NCI-H146 treated with DMSO at 0.1 percent for 48 hours (cell line): ENCODE measurements around the gene CHMP1B.

Experiments
- DNase-seq: peaks from one replicate; lab custom pipeline; 2025; ENCODE audit not compliant: unreplicated experiment; lab: John Stamatoyannopoulos, UW

Gene CHMP1B

GRCh38 chr18:11851146-11851805 is at the start of gene CHMP1B:
CHMP1B (plus strand) TSS chr18:11851413; CDS start chr18:11851512, 99 bp downstream.
- DNase-seq, result peak; percentile 97

GRCh38 chr18:11801573-11801972 is 49.6 kb upstream of the CHMP1B start:
- DNase-seq, result no peak

DNA sequence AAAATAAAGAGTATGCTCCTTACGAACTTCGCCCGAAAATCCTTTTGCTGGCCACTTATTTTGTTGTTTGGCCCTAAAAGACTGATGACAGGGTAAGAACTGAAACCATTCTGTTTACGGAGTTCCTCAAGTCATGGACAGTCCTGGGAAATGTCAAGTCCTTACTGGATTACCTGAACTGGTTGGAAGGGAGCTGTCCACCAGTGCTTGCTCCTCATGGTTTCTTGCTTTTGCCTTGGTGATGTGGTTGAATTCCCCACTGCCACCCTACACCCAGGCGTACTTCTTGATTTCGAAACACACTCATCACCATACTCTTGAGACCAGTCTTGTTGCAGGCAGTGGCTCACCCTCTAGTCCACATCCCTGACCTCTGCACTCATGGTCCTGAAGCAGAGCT is 49.1 kb upstream of the CHMP1B start:
- DNase-seq, result no peak

- no peak for DNase-seq
Measured at GRCh38 chr18:11802586-11802985, 48.6 kb upstream of the CHMP1B start.

DNA sequence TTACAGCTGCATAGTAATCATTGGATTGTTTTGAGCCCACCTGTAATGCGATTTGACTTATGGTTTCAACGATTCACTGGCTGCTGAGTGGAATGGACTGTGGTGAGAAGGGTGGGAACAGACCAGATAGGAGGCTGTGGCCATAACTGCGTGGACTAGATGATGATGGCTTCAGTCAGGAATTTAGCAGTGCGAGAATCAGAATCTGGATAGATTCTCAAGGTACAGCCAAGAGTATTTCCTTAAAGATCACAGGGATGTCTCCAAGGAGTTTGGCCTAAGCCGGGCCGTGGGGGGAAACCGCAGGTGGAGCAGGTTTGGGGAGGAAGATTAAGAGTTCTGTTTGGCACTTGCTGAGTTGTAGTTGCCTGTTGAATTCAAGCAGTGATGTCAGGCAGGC is 44.0 kb upstream of the CHMP1B start:
- DNase-seq, result no peak

DNA sequence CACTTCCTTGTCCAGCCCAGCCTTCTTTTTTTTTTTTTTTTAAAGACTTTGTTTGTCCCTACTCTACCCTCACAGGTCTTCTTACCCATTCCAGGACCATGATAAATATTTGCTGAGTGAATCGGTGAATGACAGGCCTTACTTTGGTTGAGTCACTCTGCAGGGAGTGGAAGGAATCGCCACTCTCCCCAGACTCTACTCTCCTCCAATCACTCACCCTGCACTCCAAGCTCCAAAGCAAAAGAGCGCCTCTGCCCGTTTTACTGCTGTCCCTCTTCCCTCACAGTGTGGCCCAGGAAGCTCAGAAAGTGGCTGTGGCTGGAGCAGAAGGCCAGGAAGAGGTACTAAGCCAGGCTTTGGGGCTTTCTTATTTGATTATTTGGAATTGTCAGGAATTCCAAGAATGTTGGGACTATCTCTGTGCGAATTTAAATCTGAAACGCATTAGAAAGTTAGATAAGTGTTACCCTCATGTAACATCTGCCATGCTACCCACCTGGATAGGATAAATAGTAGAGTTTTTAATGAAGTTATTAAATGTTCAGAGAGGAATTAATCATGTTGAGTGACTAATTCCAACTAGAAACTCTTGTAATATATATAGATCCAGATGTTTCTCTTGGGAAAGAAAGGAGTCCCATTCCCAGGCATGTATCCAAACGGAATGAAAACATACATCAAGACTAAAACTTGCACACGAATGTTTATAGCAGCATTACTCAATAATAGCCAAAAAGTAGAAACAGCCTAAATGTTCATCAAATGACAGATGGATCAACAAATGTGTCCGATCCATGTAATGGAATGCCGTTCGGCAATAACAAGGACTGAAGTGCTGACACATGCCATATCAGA is 43.0 kb upstream of the CHMP1B start:
- DNase-seq, result no peak

DNA sequence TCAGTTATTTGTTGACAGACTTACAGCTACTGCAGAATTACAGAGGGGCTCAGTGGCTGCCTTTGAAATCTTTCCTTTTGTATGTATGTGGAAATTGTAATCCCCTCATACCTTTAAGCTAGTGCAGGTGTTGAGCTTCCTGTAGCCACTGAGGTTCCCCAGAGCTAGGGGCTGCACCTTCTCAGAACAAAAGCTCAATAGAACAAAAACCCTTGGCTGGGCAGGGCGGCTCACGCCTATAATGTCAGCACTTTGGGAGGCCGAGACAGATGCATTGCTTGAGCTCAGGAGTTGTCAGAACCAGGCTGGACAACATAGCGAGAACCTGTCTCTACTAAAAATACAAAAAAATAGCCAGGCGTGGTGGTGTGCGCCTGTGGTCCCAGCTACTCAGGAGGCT is 41.3 kb upstream of the CHMP1B start:
- no peak for DNase-seq

- DNase-seq, result no peak
Measured at GRCh38 chr18:11810379-11810778, 40.8 kb upstream of the CHMP1B start.

GRCh38 chr18:11811009-11811408 is 40.2 kb upstream of the CHMP1B start:
- DNase-seq, result no peak

DNA sequence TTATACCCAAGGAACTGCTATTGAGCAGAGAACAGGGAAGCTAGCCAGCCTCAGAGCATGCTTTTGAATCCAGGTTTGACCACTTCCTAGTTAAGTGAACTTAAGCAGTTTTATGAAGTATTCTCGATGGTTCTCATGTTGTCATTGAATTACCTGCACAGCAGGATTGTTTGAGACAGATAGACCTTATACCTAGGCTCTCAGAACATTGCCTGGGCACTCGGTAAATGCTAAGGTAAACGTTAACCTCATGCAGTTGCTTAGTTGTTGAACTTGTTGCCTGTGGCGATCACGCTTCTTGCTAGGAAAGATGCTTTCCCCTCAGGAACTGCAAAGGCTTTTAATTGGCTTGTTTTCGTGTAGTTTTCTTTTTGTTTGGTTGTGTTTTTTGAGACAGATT is 34.0 kb upstream of the CHMP1B start:
- no peak for DNase-seq

DNA sequence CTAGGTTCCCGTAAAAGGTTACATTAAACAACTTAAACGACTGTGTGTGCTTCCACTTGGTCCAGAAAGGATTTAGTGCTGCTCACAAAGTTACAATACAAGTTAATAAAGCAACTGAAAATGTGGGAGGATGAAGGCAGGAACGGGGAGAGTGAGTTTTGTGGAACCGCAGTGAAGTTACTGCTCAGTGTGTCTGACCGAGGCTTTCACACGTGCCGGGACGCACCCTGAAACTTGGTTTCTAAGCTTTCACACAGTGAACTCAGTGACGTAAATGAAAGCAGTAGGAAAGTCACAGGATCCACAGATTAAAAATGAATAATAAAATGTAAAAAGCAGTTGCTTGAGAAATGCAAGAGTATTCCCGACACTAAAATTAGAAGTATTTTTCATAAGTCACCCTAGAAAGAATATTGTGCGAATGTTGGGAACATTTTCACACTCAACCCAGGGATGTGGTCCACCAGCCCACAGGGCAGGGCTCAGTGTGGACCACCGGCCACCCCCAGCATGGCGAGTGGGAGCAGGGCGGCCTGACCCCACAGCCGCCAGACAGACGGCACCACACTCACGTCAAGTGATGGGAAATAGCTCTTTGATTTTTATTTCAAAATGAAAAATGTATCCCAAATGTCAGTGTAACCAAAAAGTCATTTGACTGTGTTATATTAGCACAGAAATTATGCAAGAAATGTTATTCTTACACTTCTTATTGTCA is 32.6 kb upstream of the CHMP1B start:
- DNase-seq, result no peak

GRCh38 chr18:11819938-11820337 is 31.3 kb upstream of the CHMP1B start:
- DNase-seq, result no peak

DNA sequence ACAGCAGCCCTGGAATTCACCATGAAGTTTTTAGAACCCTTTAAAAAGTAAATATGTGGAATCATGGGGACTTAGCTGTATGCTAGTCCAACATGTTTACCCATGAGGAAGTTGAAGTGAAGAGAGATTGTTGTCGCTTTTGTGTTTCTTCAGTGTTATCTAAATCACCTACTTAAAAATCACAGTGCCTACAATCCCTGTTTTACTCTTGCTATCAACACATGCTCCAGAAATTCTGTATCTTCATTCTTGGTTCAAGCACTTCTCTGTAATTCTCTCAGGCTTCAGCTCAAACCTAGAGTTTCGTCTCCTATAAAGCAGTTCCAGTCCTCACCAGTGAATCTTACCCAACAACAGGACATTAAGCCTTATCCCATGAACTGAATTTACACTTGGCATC is 30.5 kb upstream of the CHMP1B start:
- DNase-seq, result no peak

DNA sequence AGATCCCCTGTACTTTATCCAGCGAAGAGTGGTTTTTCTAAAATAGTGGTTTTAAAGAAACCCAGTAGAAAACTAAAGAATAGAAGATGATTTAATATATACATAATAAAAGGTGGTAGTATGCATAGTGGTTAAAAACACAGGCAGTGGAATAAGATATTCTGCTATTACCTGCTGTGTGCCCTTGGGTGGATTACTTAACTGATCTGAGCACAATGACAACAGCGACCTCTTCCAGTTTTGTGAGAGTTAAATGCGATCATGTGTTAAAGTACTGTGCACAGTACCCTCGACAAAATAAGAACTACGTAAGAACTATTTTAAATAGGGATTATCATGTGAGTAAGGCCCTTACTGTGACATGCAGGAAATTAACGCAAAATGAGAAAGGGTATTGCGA is 30.0 kb upstream of the CHMP1B start:
- no peak for DNase-seq

GRCh38 chr18:11821643-11822237 is 29.5 kb upstream of the CHMP1B start:
- no peak for DNase-seq

- DNase-seq, result no peak
Measured at GRCh38 chr18:11823545-11823944, 27.7 kb upstream of the CHMP1B start.

DNA sequence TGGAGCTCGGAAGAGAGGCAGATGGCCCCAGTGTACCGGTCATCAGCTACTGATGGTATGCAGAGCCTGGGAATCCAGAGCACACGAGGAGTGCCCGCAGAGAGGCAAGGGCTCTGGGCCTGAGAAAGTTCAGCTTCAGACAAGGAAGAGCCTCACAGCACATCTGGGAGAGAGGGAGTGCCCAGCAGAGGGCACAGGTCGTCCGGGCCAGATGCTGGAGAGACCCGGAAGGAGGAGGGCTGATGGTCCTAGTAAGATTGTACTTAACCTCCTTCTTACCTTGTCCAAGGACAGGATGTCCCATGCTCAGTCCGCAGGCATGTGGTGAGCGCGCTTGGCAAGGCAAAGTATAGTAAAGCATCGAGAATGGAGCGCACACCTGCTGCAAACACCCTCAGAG is 24.4 kb upstream of the CHMP1B start:
- DNase-seq, result no peak

DNA sequence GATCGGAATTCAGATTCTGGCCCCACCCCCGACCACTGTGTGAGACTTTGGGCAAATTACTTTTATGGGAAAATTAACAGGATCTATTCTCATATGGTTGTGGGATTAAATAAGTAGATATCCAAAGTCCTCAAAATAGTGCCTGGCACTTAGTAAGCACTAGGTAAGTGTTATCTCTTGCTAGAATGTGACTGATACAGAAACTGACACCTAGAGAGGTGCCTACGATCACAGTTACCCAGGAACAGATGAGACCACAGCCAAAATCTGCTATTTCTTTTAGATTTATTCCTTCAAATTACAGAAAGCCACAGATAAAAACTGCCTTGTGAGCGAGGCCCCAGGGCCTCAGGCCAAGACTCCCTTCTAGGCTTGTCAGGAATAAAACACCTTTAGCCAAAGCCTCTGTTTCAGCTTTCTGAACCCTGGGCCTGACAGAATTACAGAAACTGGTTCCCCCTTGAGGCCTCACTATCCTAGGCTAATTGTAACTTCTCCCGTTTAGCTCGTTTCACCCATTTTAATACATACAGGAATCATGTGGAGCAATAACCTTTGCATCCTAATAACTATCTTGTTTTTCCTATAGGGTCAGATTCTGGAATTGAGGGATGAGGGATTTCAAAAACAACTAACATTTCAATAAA is 22.3 kb upstream of the CHMP1B start:
- DNase-seq, result no peak

DNA sequence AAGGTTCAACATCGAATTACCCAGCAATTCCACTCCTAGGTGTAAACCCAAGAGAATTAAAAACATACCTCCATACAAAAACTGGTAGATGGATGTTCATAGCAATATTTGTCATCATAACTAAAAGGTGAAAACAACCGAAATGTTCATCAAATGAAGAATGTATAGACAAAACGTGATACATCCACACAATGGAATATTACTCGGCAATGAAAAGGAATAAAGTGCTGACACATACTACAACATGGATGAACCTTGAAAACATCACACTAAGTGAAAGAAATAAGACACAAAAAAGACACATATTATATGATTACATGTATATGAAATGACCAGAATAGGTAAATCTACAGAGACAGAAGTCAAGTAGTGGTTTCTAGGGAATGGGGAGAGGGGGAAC is 20.6 kb upstream of the CHMP1B start:
- no peak for DNase-seq

- DNase-seq, result peak; percentile 67
Measured at GRCh38 chr18:11831921-11832320, 19.3 kb upstream of the CHMP1B start.

- DNase-seq, result no peak
Measured at GRCh38 chr18:11834772-11835171, 16.4 kb upstream of the CHMP1B start.
